Activated naive CD8-positive, alpha-beta T cell treated with anti-CD3 and anti-CD28 coated beads for 36 hours (primary cell): ENCODE results near the gene TMEM109. TPM values are rescaled to one million over a fixed set of nuclear protein-coding genes. Genes with fewer than 3 reads are reported as not detected.
A peak's percentile ranks its signal among the peaks of the same experiment; 100 is the strongest.

Experiments
- DNase-seq: peaks from one replicate; pipeline ENCODE4 v3.0.0; 2021
- H3K27ac Mint-ChIP-seq: one replicate; pipeline ENCODE4 v1.8.0; 2022; ENCODE audit warnings: mild to moderate bottlenecking, moderate library complexity, mixed read lengths
- H3K27me3 Mint-ChIP-seq: one replicate; pipeline ENCODE4 v1.8.0; 2022; ENCODE audit warnings: mild to moderate bottlenecking, mixed read lengths
- H3K36me3 Mint-ChIP-seq: one replicate; pipeline ENCODE4 v1.8.0; 2021; ENCODE audit warnings: mild to moderate bottlenecking, mixed read lengths
- H3K4me1 Mint-ChIP-seq: one replicate; pipeline ENCODE4 v1.8.0; 2021; ENCODE audit warnings: mixed read lengths
- H3K4me3 Mint-ChIP-seq: one replicate; pipeline ENCODE4 v1.8.0; 2022; ENCODE audit warnings: mild to moderate bottlenecking, moderate library complexity, mixed read lengths
- H3K9me3 Mint-ChIP-seq: one replicate; pipeline ENCODE4 v1.8.0; 2022; ENCODE audit warnings: mixed read lengths
- total RNA-seq, 2 experiments: library from RNA; stranded (reverse); gene quantifications; one replicate each; pipeline ENCODE4 v1.2.3, GENCODE V29; 2021

Gene TMEM109
- total RNA-seq, 2 experiments from 2014 or later: 109 to 113 TPM

GRCh38 chr11:60924906-60925853 lies 11.2 kb downstream of the TMEM109 start:
- Mint-ChIP-seq H3K9me3 (no peaks in the 10 kb centered on the region), H3K27ac (no peak overlapping the region)
- DNase-seq: no peak

GRCh38 chr11:60925868-60926267 lies 11.9 kb downstream of the TMEM109 start:
- peaks cover 14% of the 10 kb centered on the region for H3K4me1 Mint-ChIP-seq

More at GRCh38 chr11:60924906-60925853, 11.2 kb downstream of the TMEM109 start:
- Mint-ChIP-seq H3K27me3 (peaks cover 18% of the 10 kb centered on the region), H3K4me3 (peak overlapping the region; percentile 33), H3K36me3 (peaks cover 24% of the 10 kb centered on the region), H3K4me1 (peaks cover 14% of the 10 kb centered on the region)

GRCh38 chr11:60926500-60926899 lies 12.5 kb downstream of the TMEM109 start:
- Mint-ChIP-seq H3K4me3 (no peak overlapping the region), H3K9me3 (no peaks in the 10 kb centered on the region), H3K36me3 (peaks cover 12% of the 10 kb centered on the region), H3K4me1 (peaks cover 14% of the 10 kb centered on the region), H3K27me3 (peaks cover 22% of the 10 kb centered on the region), H3K27ac (no peak overlapping the region)
- DNase-seq: no peak

More at GRCh38 chr11:60925868-60926267, 11.9 kb downstream of the TMEM109 start:
- no peak for DNase-seq
- no peaks in the 10 kb centered on the region for H3K9me3 Mint-ChIP-seq
- H3K27ac Mint-ChIP-seq: no peak overlapping the region
- H3K4me3 Mint-ChIP-seq: no peak overlapping the region
- peaks cover 20% of the 10 kb centered on the region for H3K27me3 Mint-ChIP-seq
- peaks cover 17% of the 10 kb centered on the region for H3K36me3 Mint-ChIP-seq

GRCh38 chr11:60927061-60927592 lies 13.2 kb downstream of the TMEM109 start:
- H3K27me3 Mint-ChIP-seq: peaks cover 22% of the 10 kb centered on the region
- H3K27ac Mint-ChIP-seq: no peak overlapping the region
- no peaks in the 10 kb centered on the region for H3K9me3 Mint-ChIP-seq
- H3K36me3 Mint-ChIP-seq: peaks cover 8% of the 10 kb centered on the region
- peaks cover 14% of the 10 kb centered on the region for H3K4me1 Mint-ChIP-seq
- DNase-seq: no peak
- H3K4me3 Mint-ChIP-seq: no peak overlapping the region

- no peak for DNase-seq
- Mint-ChIP-seq H3K9me3 (no peaks in the 10 kb centered on the region), H3K4me3 (no peak overlapping the region), H3K27me3 (peaks cover 22% of the 10 kb centered on the region), H3K36me3 (peaks cover 3% of the 10 kb centered on the region), H3K27ac (no peak overlapping the region), H3K4me1 (peaks cover 14% of the 10 kb centered on the region)
Observed at GRCh38 chr11:60927600-60927999, 13.6 kb downstream of the TMEM109 start.

- Mint-ChIP-seq H3K4me3 (no peak overlapping the region), H3K27ac (no peak overlapping the region), H3K27me3 (peaks cover 19% of the 10 kb centered on the region), H3K9me3 (no peaks in the 10 kb centered on the region), H3K36me3 (no peaks in the 10 kb centered on the region), H3K4me1 (peaks cover 14% of the 10 kb centered on the region)
- no peak for DNase-seq
Observed at GRCh38 chr11:60928563-60929001, 14.6 kb downstream of the TMEM109 start.

GRCh38 chr11:60929764-60930163 lies 15.8 kb downstream of the TMEM109 start:
- Mint-ChIP-seq H3K9me3 (no peaks in the 10 kb centered on the region), H3K4me3 (no peak overlapping the region), H3K27ac (no peak overlapping the region), H3K4me1 (peaks cover 11% of the 10 kb centered on the region), H3K27me3 (peaks cover 18% of the 10 kb centered on the region), H3K36me3 (no peaks in the 10 kb centered on the region)
- no peak for DNase-seq

- Mint-ChIP-seq H3K4me1 (peaks cover 7% of the 10 kb centered on the region), H3K36me3 (no peaks in the 10 kb centered on the region), H3K27ac (no peak overlapping the region), H3K9me3 (no peaks in the 10 kb centered on the region), H3K27me3 (peaks cover 12% of the 10 kb centered on the region), H3K4me3 (no peak overlapping the region)
- no peak for DNase-seq
Observed at GRCh38 chr11:60930394-60930793, 16.4 kb downstream of the TMEM109 start.

GRCh38 chr11:60931917-60932316 lies 18.0 kb downstream of the TMEM109 start:
- no peaks in the 10 kb centered on the region for H3K4me1 Mint-ChIP-seq
- no peak for DNase-seq
- no peak overlapping the region for H3K4me3 Mint-ChIP-seq
- no peak overlapping the region for H3K27ac Mint-ChIP-seq
- no peaks in the 10 kb centered on the region for H3K9me3 Mint-ChIP-seq
- peaks cover 5% of the 10 kb centered on the region for H3K27me3 Mint-ChIP-seq
- H3K36me3 Mint-ChIP-seq: no peaks in the 10 kb centered on the region

GRCh38 chr11:60932605-60933356 lies 18.8 kb downstream of the TMEM109 start:
- no peak for DNase-seq
- Mint-ChIP-seq H3K27ac (no peak overlapping the region), H3K9me3 (no peaks in the 10 kb centered on the region), H3K36me3 (no peaks in the 10 kb centered on the region), H3K4me1 (no peaks in the 10 kb centered on the region), H3K4me3 (no peak overlapping the region), H3K27me3 (peaks cover 5% of the 10 kb centered on the region)

GRCh38 chr11:60933416-60934123 lies 19.6 kb downstream of the TMEM109 start:
- Mint-ChIP-seq H3K4me3 (no peak overlapping the region), H3K4me1 (no peaks in the 10 kb centered on the region), H3K9me3 (no peaks in the 10 kb centered on the region), H3K27me3 (peaks cover 5% of the 10 kb centered on the region), H3K27ac (no peak overlapping the region), H3K36me3 (no peaks in the 10 kb centered on the region)
- DNase-seq: no peak

GRCh38 chr11:60934124-60934789 lies 20.3 kb downstream of the TMEM109 start:
- Mint-ChIP-seq H3K27ac (no peak overlapping the region), H3K4me1 (no peaks in the 10 kb centered on the region), H3K4me3 (no peak overlapping the region), H3K27me3 (peaks cover 5% of the 10 kb centered on the region), H3K9me3 (no peaks in the 10 kb centered on the region), H3K36me3 (no peaks in the 10 kb centered on the region)
- no peak for DNase-seq

- H3K36me3 Mint-ChIP-seq: no peaks in the 10 kb centered on the region
- no peaks in the 10 kb centered on the region for H3K9me3 Mint-ChIP-seq
- no peak overlapping the region for H3K27ac Mint-ChIP-seq
- peaks cover 5% of the 10 kb centered on the region for H3K27me3 Mint-ChIP-seq
- DNase-seq: no peak
- H3K4me1 Mint-ChIP-seq: peaks cover 3% of the 10 kb centered on the region
- H3K4me3 Mint-ChIP-seq: no peak overlapping the region
Observed at GRCh38 chr11:60934790-60935605, 21.0 kb downstream of the TMEM109 start.
